Measurements from ENCODE around the gene PLXNB1.

Gene PLXNB1

GRCh38 chr3:48416546-48416945, 13.3 kb downstream of the PLXNB1 start:
- TF ChIP-seq SIN3A (IDR thresholded peaks at IDR 0.05; ENCODE audit: borderline replicate concordance, insufficient read depth, low read length) (no peak), FOXP2 (optimal IDR thresholded peaks at IDR 0.05; ENCODE audit: borderline replicate concordance, extremely low read depth, extremely low read length, insufficient read depth) (no peak), TAF1 (IDR thresholded peaks at IDR 0.05; ENCODE audit: borderline replicate concordance, insufficient read depth, low read length) (no peak), POLR2AphosphoS5 (IDR thresholded peaks at IDR 0.05; ENCODE audit: low read depth, low read length) (no peak), REST (IDR thresholded peaks at IDR 0.05; ENCODE audit: insufficient read depth in 1 of 2, low read depth in 2 of 2, low read length in 2 of 2) (no peak)

- TF ChIP-seq POLR2AphosphoS5 (IDR thresholded peaks at IDR 0.05; ENCODE audit: low read depth, low read length) (no peak), SIN3A (IDR thresholded peaks at IDR 0.05; ENCODE audit: borderline replicate concordance, insufficient read depth, low read length) (no peak), TAF1 (IDR thresholded peaks at IDR 0.05; ENCODE audit: borderline replicate concordance, insufficient read depth, low read length) (no peak), FOXP2 (optimal IDR thresholded peaks at IDR 0.05; ENCODE audit: borderline replicate concordance, extremely low read depth, extremely low read length, insufficient read depth) (no peak), REST (IDR thresholded peaks at IDR 0.05; ENCODE audit: insufficient read depth in 1 of 2, low read depth in 2 of 2, low read length in 2 of 2) (no peak)
Measured at GRCh38 chr3:48416091-48416505, 13.8 kb downstream of the PLXNB1 start.

- TF ChIP-seq POLR2AphosphoS5 (IDR thresholded peaks at IDR 0.05; ENCODE audit: low read depth, low read length) (no peak), FOXP2 (optimal IDR thresholded peaks at IDR 0.05; ENCODE audit: borderline replicate concordance, extremely low read depth, extremely low read length, insufficient read depth) (no peak), SIN3A (IDR thresholded peaks at IDR 0.05; ENCODE audit: borderline replicate concordance, insufficient read depth, low read length) (no peak), TAF1 (IDR thresholded peaks at IDR 0.05; ENCODE audit: borderline replicate concordance, insufficient read depth, low read length) (no peak), REST (IDR thresholded peaks at IDR 0.05; ENCODE audit: insufficient read depth in 1 of 2, low read depth in 2 of 2, low read length in 2 of 2) (no peak)
Measured at GRCh38 chr3:48415251-48415953, 14.5 kb downstream of the PLXNB1 start.

- TF ChIP-seq FOXP2 (optimal IDR thresholded peaks at IDR 0.05; ENCODE audit: borderline replicate concordance, extremely low read depth, extremely low read length, insufficient read depth) (no peak), SIN3A (IDR thresholded peaks at IDR 0.05; ENCODE audit: borderline replicate concordance, insufficient read depth, low read length) (no peak)
Measured at GRCh38 chr3:48414376-48415250, 15.3 kb downstream of the PLXNB1 start.

- no peak for TF ChIP-seq FOXP2 (optimal IDR thresholded peaks at IDR 0.05; ENCODE audit: borderline replicate concordance, extremely low read depth, extremely low read length, insufficient read depth)
Measured at GRCh38 chr3:48413611-48414010, 16.3 kb downstream of the PLXNB1 start.

GRCh38 chr3:48413086-48413485, 16.8 kb downstream of the PLXNB1 start:
- TF ChIP-seq POLR2AphosphoS5 (IDR thresholded peaks at IDR 0.05; ENCODE audit: low read depth, low read length) (no peak), REST (IDR thresholded peaks at IDR 0.05; ENCODE audit: insufficient read depth in 1 of 2, low read depth in 2 of 2, low read length in 2 of 2) (no peak), TAF1 (IDR thresholded peaks at IDR 0.05; ENCODE audit: borderline replicate concordance, insufficient read depth, low read length) (no peak), SIN3A (IDR thresholded peaks at IDR 0.05; ENCODE audit: borderline replicate concordance, insufficient read depth, low read length) (no peak), FOXP2 (optimal IDR thresholded peaks at IDR 0.05; ENCODE audit: borderline replicate concordance, extremely low read depth, extremely low read length, insufficient read depth) (no peak)

Data from PFSK-1 (cell line).